ENCODE measurements around the gene PAXX. TPM values are rescaled to one million over a fixed set of nuclear protein-coding genes. Genes with fewer than 3 reads are reported as not detected.

Gene PAXX
- polyA plus RNA-seq, 3 donors: 23.7 to 40.2 (median 39.3) TPM

DNA sequence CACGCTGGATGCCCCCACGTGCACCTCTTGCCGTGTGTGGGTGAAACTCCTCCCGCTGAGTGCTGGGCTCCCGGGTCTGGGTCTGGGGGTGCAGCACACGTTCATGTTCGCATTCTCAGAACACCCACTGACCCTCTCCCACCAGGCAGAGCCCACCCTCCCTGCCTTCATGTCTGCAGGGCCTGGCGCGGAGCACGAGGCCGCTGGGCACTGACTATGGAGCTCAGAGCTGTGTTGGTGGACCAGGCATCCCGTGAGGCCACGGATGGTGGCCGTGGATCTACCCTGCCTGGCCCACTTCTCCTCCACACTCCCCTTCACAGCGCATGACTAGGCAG, 31.3 kb upstream of the PAXX start:
- no peak for DNase-seq (ENCODE audit: extremely low read depth in 1 of 11, low read depth in 9 of 11, low spot score in 4 of 11)

DNA sequence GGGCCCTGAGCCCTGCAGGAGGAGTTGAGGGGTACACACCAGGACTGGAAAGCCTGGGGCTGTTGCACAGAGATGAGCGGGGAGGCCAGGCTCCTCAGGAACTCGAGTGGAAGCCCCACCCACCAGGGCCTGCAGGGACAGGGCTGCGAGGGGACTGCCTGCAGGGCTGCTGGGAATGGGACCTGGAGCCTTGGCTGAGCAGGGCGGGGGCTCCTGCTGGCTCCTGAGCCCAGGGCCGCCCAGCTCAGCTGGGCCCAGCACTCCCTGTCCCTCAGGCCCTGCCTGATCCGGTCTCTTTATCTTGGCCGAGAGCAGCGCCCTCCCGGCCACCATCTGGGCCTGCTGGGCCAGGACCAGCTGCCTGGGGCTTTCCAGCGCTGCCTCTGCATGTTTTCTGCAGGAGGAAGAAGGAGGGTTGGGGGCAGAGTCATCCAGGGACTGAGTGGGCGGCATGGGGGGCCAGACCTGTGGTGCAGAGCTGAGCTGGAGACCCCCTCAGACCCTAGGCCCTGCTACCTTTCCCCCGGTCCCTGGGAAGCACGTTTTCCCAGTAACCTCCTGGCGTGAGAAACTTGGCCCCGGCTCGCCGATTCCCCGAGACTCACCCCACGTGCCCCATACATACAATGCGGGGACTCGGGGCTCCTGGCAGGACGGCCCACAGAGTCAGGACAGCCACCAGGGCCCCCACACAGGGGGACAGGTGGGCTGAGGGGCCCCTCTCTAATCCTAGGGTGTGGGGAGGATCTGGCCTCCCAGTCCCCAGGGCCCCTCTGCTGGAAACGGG, 30.8 kb upstream of the PAXX start:
- no peak for DNase-seq (ENCODE audit: extremely low read depth in 1 of 11, low read depth in 9 of 11, low spot score in 4 of 11)

DNA sequence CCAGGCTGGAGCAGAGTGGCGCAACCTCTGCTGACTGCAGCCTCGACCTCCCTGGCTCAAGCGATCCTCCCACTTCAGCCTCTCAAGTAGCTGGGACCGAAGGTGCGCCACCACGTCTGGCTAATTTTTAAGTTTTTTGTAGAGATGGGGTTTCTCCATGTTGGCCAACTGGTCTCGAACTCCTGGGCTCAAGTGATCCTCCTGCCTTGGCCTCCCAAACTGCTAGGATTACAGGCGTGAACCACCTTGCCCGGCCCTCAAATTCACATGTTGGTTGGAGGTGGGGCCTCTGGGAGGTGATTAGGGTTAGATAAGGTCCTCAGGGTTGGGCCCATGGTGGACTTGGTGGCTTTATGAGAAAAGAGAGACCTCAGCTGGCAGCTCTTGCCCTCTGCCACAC, 30.1 kb upstream of the PAXX start:
- no peak for DNase-seq (ENCODE audit: extremely low read depth in 1 of 11, low read depth in 9 of 11, low spot score in 4 of 11)

DNA sequence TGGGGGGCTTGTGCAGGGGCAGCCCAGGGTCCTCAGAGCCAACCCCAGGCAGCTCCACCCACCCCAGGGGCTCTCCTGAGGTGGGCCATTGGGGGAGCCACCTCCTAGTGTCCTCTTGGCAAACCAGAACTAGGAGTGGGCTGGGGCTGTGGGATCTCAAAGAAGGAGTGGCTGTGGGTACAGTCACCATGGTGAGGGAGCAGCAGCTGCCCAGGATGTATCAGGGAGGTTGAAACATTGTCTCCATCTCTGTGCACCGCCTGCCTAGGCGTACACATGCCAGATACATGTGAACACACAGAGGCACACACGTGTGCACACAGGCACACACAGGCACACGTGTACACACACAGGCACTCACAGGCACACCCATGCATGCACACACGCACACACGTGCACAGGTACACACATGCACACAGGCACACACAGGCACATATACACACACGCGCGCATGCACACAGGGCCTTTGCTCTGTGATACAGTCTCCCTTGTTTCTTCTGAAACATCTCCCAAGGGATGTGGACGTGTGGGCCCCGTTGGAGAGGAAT, 29.4 kb upstream of the PAXX start:
- no peak for DNase-seq (ENCODE audit: extremely low read depth in 1 of 11, low read depth in 9 of 11, low spot score in 4 of 11)

DNA sequence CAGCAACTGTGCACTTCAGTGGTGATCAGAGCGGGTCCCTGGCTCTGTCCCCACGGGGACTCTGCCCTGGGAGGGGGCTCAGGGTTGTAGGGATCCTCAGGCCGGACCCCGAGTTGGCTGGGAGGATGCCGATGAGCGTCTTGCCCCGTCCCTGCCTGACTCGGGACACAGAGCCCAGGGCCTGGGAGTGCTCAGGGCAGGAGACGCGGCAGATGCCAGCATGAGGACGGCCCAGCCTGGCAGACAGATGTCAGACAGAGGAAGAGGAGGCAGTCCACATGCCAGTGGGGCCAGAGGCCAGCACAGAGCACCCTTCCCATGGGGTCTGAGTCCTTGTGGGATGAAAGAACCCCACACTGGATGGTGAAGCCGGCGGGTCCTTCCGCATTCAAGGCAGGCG, 28.9 kb upstream of the PAXX start:
- DNase-seq (ENCODE audit: extremely low read depth in 1 of 11, low read depth in 9 of 11, low spot score in 4 of 11): no peak

DNA sequence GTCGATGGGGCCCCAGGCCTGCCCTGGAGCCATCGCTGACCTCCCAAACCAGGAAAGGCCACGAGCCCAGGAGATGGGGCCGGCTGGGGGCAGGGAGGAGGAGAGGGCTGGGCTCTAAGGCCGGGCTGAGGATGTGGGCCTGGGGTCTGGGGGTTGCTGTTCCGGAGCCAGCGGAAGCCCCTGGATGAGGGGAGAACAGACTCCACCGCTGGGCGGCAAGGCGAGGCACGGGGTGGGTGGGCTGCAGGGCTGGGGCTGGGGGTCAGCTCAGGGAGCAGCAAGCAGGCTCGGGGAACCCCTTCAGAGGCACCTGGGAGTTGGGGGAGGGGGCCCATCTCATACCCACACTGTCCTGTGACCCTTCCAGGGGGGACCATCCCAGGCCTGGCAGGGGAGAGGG, 28.5 kb upstream of the PAXX start:
- DNase-seq (ENCODE audit: extremely low read depth in 1 of 11, low read depth in 9 of 11, low spot score in 4 of 11): no peak

DNA sequence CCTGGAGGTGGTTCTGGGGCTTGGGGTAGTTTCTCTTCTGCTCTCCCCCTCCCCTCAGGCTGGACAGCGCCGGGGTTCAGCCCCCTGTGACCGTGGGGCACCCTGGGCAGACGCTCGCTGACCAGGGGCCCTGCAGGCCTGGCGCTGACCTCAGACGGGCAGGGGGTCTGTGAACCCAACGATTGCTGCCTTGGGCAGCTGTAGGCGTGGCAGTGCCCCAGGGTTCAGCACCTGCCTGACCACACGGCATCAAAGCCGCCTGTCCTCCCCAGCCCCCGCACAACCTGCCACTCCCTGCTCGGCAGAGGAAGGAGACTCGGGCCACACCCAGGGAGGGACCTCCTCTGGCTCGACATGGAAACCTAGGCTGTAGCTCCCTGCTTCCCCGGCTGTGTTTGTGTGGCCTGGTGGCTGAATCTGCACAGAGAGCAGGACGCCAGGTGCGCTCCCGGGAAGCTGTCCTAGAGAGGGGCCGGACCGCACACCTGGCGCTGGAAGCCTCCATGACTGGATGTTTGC, 28.0 kb upstream of the PAXX start:
- no peak for DNase-seq (ENCODE audit: extremely low read depth in 1 of 11, low read depth in 9 of 11, low spot score in 4 of 11)

DNA sequence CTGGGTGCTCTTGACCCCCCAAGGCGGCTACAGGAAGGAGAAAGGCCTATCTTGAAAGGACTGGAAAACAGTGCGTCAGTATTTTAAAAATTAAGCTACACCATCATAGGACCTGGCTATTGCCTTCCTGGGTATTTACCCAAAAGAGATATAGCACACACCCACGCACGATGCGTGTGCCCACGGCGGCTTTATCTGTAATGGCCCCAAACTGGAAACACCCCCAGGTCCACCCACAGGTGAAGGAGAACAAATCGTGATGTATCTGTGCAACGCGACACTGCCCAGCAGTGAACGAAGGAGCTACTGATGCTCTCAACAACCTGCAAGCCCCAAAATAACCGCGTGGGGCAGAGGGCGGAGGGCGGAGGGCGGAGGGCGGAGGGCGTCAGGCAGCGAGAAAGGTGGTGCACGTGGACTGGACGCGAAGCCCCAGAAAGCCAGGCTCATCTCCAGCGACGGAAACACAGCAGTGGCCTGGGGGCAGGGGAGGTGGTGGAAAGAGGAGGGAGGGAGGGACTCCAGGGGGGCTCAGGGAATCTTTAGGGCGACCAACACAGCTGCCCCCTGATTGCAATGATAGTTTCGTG, 27.3 kb upstream of the PAXX start:
- no peak for DNase-seq (ENCODE audit: extremely low read depth in 1 of 11, low read depth in 9 of 11, low spot score in 4 of 11)

DNA sequence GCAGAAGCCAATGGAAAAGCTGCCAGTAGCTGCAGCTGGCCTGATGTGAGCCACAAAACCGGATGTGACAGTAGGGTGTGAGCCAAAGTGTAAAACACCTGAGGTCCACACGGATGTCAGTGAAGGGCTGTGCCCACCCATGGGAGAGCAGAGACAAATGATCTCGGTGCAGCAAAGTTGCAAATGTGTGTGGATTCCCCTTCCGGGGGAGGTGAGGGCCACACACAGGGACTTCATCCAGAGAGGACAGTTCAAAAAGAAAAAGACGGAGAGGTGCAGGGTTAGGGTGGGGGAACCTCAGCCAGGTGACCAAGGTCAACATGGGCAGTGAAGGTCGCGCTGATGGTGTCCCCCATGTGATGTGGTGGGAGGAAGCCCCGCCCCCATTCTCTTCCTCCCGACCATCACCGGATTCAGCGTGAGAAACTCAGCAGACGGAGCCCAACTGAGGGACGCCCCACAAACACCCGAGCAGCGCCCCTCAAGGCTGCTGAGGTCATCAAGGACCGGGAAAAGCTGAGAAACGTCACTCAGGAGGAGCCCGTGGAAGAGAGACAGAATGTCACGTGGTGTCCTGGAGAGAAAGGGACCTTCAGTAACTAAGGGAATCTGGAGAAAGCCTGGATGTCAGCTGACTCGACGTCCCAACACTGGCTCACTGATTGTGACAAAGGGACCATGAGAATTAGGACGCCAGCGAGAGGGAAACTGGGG, 26.3 kb upstream of the PAXX start:
- no peak for DNase-seq (ENCODE audit: extremely low read depth in 1 of 11, low read depth in 9 of 11, low spot score in 4 of 11)

DNA sequence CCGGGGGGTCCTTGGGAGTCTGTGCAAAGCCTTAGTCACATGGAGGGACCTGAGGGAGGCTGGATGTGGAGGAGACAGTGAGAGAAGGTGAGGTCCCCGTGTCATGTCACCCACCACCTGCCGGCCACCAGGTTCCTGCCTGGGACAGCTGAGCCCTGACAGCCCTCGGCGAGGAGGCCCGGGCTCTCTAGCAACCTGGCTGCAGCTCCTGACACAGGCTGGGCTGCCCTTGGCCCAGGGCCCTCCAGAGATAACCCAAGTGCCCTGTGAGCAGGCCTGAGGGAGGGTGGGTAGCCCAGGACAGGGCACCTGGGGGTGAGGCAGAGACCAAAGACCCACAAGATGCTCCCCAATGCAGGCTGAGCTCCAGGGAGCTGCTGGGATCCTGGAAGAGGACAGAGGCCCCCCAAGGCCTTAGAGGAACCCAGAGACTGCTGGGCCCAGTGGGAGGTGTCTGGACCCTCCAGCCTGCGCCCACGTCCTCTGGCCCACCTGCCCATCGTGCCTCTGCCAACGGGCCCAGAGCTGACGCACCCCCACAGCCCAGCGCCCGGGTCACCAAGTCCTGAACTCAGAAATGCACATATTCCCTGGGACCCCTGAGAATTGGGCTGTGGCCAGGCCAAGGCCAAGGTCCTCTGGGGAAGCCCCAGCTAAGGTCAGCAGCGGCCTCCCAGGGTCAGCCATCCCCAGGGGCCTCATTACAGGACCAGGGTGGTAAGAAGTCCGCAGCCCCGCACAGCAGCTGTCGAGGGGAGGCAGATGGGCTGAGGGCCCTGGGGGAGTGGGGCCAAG, 23.7 kb upstream of the PAXX start:
- DNase-seq (ENCODE audit: extremely low read depth in 1 of 11, low read depth in 9 of 11, low spot score in 4 of 11): no peak

DNA sequence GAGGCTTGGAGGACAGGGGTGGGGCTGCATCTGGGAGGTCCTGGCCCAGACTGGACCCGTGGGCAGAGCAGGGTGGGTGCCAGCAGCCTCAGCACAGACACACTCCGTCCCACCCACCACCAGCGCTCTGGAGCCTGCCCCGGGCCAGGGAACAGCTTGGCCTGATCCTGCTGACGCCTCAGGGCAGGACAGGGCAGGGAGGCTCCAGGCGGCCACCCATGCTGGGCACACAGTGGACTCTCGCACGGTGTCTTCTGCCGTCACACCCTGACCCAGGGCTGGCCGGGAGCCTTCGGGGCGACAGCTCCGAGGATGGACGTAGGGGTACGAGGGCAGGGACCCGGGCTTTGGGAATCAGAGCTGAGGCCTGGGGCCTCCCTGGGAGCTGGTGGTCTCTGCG, 23.1 kb upstream of the PAXX start:
- no peak for DNase-seq (ENCODE audit: extremely low read depth in 1 of 11, low read depth in 9 of 11, low spot score in 4 of 11)

DNA sequence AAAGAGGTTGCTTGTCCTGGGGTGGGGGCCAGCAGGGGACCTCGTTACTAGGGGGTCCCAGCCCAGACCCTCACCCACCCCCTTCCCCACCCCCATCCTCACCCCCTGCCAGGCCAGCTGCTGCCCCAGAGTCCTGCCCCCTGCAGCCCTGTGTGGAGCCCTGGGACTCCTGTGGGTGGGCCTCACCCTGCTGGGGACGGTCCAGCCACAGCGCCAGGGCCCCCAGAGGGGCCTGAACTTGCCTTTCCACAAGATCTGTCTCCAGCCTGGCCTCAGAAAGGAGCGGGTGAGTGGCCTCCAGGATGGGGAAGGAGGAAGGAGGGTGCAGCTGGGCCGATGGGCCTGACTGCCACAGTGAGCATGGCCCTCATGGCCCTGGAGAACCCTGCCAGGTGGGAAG, 22.4 kb upstream of the PAXX start:
- no peak for DNase-seq (ENCODE audit: extremely low read depth in 1 of 11, low read depth in 9 of 11, low spot score in 4 of 11)

DNA sequence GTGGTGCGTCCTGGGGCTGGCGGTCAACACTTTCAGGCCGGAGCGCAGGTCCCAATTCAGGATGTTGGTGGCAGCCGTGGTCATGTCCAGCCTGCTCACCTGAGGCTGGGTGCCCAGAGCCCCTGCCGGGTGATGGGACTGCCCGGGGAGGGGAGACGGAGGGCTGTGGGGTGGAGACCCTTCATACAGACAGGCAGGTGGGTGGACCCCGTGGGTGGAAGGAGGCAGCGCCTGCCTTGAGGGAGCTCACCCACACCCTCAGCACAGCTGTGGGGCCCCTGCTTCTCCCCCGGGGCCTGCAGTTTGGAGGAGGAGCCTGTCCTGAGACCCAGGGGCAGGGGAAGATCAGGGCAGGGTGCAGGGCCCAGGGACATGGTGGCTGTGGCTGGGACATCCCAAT, 21.9 kb upstream of the PAXX start:
- no peak for DNase-seq (ENCODE audit: extremely low read depth in 1 of 11, low read depth in 9 of 11, low spot score in 4 of 11)

DNA sequence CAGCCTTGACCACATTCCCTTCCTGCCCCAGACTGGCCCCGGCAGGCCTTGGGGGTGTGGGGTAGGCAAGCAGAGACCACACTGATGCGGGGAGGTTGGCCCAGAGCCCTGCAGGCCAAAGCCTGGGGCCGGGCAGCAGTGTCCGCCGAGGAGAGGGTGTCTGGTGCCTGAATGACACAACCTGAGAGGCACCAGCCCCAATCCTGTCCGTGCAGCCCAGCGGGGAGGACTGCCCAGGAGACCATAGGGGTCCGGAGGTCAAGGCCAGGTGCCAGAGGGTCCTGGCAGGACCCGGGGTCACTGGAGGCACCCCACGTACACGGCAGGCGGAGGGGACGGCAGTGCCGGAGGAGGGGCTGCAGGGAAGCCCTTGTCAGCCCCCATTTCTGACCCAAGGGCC, 20.5 kb upstream of the PAXX start:
- DNase-seq (ENCODE audit: extremely low read depth in 1 of 11, low read depth in 9 of 11, low spot score in 4 of 11): no peak

DNA sequence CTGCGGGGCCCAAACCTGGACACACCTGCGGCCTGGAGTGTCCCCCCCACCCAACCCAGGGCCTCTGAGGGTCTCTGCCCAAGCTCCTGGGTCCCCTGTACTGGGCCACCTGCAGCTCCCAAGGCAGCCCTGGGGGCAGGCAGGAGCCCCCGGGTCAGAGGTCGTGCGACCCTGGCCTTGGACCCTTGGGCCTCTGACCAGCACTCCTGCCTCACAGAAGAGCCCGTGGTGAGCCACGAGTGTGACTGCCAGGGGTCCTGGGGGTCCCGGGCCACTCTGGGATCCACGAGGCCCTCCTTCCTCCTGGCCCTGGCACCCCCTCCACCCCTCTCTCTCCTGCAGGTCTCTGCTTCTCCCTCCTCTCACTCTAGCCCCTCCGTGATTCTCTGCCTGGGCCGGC, 19.9 kb upstream of the PAXX start:
- no peak for DNase-seq (ENCODE audit: extremely low read depth in 1 of 11, low read depth in 9 of 11, low spot score in 4 of 11)

DNA sequence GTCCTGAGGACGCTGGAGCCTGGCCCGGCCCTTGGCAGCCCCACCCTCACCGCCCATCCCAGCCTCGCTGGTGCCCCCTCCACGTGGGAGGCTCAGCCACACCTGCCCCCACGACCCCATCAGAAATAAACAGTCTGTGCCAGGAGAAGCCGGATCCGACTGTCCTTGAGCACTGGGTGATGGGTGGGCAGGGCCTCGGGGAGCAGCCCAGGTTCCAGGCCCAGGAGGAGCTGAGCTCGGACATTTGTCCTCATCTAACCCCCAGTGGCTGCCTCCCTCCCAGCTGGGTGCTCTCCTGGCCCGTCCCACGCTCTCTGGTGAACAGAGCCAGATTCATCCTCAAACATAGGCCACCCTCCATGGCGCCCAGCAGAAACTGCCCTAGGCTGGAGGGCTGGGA, 19.5 kb upstream of the PAXX start:
- DNase-seq (ENCODE audit: extremely low read depth in 1 of 11, low read depth in 9 of 11, low spot score in 4 of 11): no peak

DNA sequence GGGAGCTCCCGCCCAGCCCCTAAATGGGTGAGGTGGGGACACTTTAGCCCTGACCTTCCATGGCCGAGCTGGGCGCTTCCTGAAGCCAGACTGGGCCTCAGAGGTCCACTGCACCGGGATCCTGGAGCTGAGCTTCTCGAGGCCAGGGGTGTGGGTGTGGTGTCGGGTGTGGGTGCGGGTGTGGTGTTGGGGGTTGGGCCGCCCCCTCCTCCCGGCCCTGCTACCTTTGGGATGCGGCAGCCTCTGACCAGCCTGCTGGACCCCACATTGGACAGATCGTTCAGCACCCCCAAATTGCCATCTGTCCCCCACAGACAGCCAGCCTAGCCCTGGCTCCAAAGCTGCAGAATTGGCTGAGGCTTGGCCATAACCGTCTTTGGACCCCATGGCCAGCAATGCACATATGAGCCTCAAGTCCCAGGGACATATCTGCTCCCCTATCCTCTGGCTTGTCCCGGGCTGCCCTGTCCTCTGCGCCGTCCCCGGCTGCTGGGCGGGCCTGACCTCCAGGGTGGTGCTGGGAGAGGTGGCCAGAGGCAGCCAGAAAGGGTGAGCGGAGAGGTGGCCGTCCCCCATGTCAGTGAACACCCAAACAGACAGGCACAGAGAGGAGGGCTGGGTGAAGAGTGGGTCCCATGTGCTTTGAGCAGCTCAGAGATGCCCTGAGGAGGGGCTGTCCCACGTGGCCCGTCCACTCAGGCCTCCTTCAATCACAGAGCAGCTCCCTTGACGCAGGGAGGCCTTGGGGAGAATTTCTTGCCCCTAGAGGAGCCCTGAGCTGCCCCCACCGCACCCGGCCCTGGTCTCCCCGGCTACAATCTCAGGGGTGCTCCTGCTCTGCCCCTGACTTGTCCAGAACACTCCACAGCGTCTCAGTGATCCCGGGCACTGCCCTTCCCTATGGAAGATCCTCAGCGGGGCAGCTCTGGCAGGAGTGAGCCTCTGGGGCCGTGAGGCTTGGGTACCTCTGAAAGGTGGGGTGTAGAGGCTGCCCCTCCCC, 18.3 kb upstream of the PAXX start:
- no peak for DNase-seq (ENCODE audit: extremely low read depth in 1 of 11, low read depth in 9 of 11, low spot score in 4 of 11)

DNA sequence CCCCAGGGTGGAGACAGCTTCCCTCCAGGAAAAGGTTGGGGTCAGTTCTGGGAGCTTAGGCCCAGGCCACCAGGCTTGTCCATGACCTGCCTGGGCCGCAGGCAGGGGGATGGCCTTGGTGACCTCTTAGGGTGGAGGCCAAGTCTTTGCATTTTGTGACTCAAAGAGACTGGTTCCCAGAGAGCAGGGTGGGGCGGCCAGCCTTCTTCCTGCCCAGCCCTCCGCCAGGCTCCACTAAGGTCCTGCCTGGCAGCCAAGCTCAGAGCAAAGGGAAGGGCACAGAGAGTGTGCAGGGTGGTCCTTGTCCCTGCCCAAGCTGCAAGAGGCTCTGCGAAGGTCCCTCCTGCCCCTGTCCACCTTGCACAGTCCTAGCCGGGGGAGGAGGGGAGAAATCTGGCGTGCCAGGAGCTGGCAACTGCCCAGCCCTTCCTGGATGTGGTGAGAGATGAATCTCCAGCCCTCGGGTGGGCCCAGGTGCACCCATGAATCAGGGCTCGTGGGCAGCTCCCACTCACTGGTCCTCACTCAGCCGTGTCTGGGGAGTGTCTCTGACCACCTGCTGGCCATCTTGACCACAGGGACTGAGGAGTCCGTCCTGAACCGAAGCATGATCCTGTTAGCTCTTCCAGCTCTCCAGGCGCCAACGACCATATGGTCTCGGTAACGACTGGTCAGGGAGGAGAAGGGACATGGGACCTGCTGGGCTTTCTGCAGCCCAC, 17.2 kb upstream of the PAXX start:
- no peak for DNase-seq (ENCODE audit: extremely low read depth in 1 of 11, low read depth in 9 of 11, low spot score in 4 of 11)

Measured in renal cortex interstitium (tissue), 11 donors.